Astrocyte of the cerebellum (primary cell): ENCODE results near the gene LBH.

Source experiments
- DNase-seq: peaks from one replicate; pipeline ENCODE4 v3.0.0-alpha.2; 2011; ENCODE audit warnings: low read depth
- H3K4me3 ChIP-seq: 2 replicates; pipeline ENCODE4 v1.5.1; 2011; ENCODE audit warnings: mild to moderate bottlenecking, low read depth, low read length, moderate library complexity
- in situ Hi-C: cut with HindIII; loops from 2 replicates; pipeline ENCODE4 v1.10.0; 2017; ENCODE audit warnings: low sequenced_read_pairs
- TF ChIP-seq, protein P1 (sequence below): IDR thresholded peaks from 2 replicates; pipeline ENCODE4 v1.5.1; 2012; ENCODE audit warnings: low read length, low read depth, moderate library complexity, mild to moderate bottlenecking; ENCODE audit errors: missing control alignments

Gene LBH

GRCh38 chr2:30261695-30262211, 30.4 kb downstream of the LBH start:
- no peak overlapping the region for H3K4me3 ChIP-seq
- in situ Hi-C loops = no loop called here
- TF ChIP-seq, protein P1, sequence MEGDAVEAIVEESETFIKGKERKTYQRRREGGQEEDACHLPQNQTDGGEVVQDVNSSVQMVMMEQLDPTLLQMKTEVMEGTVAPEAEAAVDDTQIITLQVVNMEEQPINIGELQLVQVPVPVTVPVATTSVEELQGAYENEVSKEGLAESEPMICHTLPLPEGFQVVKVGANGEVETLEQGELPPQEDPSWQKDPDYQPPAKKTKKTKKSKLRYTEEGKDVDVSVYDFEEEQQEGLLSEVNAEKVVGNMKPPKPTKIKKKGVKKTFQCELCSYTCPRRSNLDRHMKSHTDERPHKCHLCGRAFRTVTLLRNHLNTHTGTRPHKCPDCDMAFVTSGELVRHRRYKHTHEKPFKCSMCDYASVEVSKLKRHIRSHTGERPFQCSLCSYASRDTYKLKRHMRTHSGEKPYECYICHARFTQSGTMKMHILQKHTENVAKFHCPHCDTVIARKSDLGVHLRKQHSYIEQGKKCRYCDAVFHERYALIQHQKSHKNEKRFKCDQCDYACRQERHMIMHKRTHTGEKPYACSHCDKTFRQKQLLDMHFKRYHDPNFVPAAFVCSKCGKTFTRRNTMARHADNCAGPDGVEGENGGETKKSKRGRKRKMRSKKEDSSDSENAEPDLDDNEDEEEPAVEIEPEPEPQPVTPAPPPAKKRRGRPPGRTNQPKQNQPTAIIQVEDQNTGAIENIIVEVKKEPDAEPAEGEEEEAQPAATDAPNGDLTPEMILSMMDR = no peak
- no peak for DNase-seq

- H3K4me3 ChIP-seq = no peak overlapping the region
- in situ Hi-C loops = no loop called here
- TF ChIP-seq, protein P1 = no peak
- DNase-seq = no peak
Observed at GRCh38 chr2:30262716-30263309, 31.5 kb downstream of the LBH start.

DNA sequence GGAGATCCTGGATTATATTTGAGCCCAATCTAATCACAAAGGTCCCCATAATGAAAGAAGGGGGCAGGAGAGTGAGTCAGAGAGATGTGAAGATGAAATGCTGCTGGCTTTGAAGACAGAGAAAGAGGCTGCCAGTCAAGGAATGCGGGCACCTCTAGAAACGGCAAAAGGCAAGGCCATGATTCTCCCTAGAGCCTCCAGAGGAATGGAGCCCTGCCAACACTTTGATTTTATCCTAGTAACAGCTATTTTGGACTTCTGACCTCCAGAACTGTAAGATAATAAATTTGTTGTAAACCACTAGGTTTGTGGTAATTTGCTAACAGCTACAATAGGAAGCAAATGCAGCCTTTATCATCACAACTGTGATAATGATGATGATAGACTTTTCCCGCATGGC, 32.9 kb downstream of the LBH start:
- in situ Hi-C loops = no loop called here
- no peak overlapping the region for H3K4me3 ChIP-seq
- DNase-seq = no peak
- TF ChIP-seq, protein P1 = no peak

DNA sequence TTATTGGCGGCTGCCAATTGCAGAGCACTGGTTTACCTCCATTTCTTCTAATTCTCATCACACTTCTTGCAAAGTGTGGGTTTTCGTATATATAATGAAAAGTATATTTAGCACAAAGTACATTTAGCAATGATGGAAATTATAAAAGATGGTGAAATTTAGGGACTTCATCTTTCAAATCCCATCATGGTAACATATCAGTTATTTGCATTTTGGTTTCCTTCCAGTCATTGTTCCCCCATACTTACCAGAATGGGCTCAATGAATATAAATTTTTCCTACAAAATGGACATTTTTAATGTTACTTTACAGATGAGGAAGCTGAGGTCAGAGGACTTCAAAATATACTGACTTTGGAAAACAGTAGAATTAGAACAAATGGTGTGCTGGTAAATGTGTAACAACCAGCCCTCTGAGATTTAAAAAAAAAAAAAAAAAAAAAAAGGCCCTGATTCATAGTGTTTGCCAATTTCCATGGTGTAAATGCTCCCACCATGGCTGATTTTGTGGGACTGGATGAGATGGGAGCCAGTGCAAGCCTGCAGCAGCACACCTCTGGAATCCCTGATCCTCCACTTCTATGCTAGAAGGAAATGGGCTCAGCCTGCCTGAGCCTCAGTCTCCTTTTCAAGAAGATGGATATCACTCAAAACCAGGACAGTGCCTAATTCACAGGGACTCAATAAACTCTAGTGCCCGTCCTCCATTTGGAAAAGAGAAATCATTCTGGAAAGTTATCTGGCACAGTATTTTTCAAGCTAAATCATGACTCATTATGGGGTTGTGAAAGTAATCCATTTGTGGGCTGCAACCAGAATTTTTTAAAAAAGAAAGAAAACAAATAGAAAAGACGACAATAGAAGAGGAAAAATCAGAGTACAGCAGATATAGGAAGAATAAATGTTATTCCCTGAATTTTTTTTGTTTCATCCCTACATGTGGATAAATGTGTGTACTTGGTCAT, 34.0 kb downstream of the LBH start:
- TF ChIP-seq, protein P1 = no peak
- H3K4me3 ChIP-seq = no peak overlapping the region
- no peak for DNase-seq
- in situ Hi-C loops = no loop called here

- in situ Hi-C loops = no loop called here
Observed at GRCh38 chr2:30266051-30266621, 34.8 kb downstream of the LBH start.

DNA sequence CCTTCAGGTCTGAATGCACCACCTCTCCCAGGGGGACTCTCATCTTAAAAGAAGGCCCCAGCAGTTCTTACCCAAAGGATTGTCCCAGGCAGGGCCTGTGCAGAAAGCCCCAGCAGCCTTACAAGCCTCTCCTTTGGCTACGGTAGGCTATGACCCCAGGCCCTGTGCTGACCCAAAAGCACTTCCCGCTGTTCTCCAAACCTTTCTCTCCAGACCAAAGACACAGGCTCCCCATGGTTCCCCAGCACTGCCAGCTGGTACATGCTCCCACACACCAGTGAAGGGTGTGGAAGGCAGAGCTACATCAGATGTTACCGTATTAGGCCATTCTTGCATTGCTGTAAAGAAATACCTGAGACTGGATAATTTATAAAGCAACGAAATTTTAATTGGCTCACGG, 35.4 kb downstream of the LBH start:
- TF ChIP-seq, protein P1 = no peak
- no peak for DNase-seq
- in situ Hi-C loops = no loop called here
- no peak overlapping the region for H3K4me3 ChIP-seq

More at GRCh38 chr2:30266051-30266621, 34.8 kb downstream of the LBH start:
- H3K4me3 ChIP-seq = no peak overlapping the region
- TF ChIP-seq, protein P1 = no peak
- DNase-seq = no peak
